ENCODE data around the gene RABGAP1L.
"Not testable (repeated sequence)": the region's sequence is repeated elsewhere in the genome, so short reads cannot be mapped to it uniquely, and the experiment has no call there.

RABGAP1L gene

DNA sequence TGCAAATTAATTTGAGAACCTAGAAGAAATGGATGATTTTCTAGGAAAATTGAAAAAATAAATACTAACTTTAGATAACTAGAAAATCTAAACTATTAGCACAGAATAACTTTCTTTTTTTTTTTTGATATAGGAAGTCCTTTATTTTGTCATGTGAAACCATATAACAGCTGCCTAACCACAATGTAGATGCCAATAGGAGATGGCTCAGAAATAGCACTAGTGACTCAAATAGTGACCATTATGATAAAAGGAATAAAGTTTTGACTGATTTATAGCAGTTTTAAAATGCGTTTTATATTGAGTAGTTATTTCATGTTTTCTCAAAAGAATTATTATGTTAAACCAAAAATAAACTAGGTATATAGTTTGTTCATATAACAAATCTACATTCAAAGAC, 682.4 kb downstream of the RABGAP1L start:
- no peak overlapping the region for H3K4me3 ChIP-seq (ENCODE audit: low read length in 2 of 2)

DNA sequence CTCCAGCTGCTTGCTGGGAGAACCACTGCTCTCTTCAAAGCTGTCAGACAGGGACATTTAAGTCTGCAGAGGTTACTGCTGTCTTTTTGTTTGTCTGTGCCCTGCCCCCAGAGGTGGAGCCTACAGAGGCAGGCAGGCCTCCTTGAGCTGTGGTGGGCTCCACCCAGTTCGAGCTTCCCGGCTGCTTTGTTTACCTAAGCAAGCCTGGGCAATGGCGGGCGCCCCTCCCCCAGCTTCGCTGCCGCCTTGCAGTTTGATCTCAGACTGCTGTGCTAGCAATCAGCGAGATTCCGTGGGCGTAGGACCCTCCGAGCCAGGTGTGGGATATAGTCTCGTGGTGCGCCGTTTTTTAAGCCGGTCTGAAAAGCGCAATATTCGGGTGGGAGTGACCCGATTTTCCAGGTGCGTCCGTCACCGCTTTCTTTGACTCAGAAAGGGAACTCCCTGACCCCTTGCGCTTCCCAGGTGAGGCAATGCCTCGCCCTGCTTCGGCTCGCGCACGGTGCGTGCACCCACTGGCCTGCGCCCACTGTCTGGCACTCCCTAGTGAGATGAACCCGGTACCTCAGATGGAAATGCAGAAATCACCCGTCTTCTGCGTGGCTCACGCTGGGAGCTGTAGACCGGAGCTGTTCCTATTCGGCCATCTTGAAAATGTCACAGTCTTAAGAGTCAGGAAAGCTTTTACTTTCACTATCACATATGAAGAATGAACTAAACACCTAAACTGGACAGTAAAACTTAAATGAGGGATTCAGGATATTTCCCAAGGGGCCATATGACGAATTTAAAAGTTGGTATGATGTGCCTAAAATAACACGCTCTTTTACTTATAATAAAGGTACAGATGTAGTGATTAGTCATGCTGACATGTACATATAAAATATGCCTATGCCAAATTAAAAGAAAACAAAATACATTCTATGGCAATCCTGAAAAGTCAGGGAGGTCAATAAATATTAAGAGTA, 689.6 kb downstream of the RABGAP1L start:
- H3K36me3 ChIP-seq (ENCODE audit: control insufficient read depth in 2 of 2, insufficient read depth in 2 of 2, low read length in 2 of 2); H3K4me1 ChIP-seq (ENCODE audit: control insufficient read depth in 2 of 2, insufficient read depth in 2 of 2, low read length in 2 of 2); H3K27me3 ChIP-seq (ENCODE audit: control insufficient read depth in 2 of 2, insufficient read depth in 2 of 2, low read length in 2 of 2); H3K9me3 ChIP-seq (ENCODE audit: control insufficient read depth in 2 of 2, low read length in 2 of 2): not testable (repeated sequence)
- H3K4me3 ChIP-seq (ENCODE audit: low read length in 2 of 2), result peak overlapping the region; percentile 0 to 59
- peak overlapping the region in 1 of 2 donors; percentile 27 for H3K27ac ChIP-seq (ENCODE audit: low read depth in 2 of 2, low read length in 2 of 2)
- H3K9ac ChIP-seq (ENCODE audit: low read depth in 1 of 2, low read length in 2 of 2), result peak overlapping the region in 1 of 2 donors; percentile 14

More for the DNA sequence above, 682.4 kb downstream of the RABGAP1L start:
- Histone ChIP-seq H3K27me3 (ENCODE audit: control insufficient read depth in 2 of 2, insufficient read depth in 2 of 2, low read length in 2 of 2) (no peaks in the 10 kb centered on the region), H3K27ac (ENCODE audit: low read depth in 2 of 2, low read length in 2 of 2) (no peak overlapping the region), H3K9ac (ENCODE audit: low read depth in 1 of 2, low read length in 2 of 2) (no peak overlapping the region), H3K36me3 (ENCODE audit: control insufficient read depth in 2 of 2, insufficient read depth in 2 of 2, low read length in 2 of 2) (no peaks in the 10 kb centered on the region), H3K4me1 (ENCODE audit: control insufficient read depth in 2 of 2, insufficient read depth in 2 of 2, low read length in 2 of 2) (no peaks in the 10 kb centered on the region), H3K9me3 (ENCODE audit: control insufficient read depth in 2 of 2, low read length in 2 of 2) (no peaks in the 10 kb centered on the region)

DNA sequence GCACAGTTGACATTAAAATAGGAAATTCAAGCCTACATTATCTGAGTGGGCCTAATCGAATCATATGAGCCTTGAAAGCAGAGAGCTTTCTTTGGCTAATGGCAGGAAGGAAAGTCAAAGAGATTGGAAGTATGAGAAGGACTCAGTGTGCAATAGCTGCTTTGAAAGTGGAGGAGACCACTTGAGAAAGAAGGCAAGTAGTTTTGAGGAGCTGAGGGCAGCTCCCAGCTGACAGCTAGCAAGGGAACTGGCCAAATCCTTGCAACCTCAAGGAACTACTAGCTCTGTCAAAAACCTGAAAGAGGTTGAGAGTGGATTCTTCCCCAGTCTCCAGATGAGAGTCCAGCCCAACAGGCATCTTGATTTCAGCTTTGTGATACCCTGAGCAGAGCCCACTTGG, 691.4 kb downstream of the RABGAP1L start:
- H3K9ac ChIP-seq (ENCODE audit: low read depth in 1 of 2, low read length in 2 of 2), result no peak overlapping the region
- H3K27ac ChIP-seq (ENCODE audit: low read depth in 2 of 2, low read length in 2 of 2), result no peak overlapping the region
- H3K36me3 ChIP-seq (ENCODE audit: control insufficient read depth in 2 of 2, insufficient read depth in 2 of 2, low read length in 2 of 2), result no peaks in the 10 kb centered on the region
- no peak overlapping the region for H3K4me3 ChIP-seq (ENCODE audit: low read length in 2 of 2)
- no peaks in the 10 kb centered on the region for H3K27me3 ChIP-seq (ENCODE audit: control insufficient read depth in 2 of 2, insufficient read depth in 2 of 2, low read length in 2 of 2)
- H3K4me1 ChIP-seq (ENCODE audit: control insufficient read depth in 2 of 2, insufficient read depth in 2 of 2, low read length in 2 of 2), result no peaks in the 10 kb centered on the region
- no peaks in the 10 kb centered on the region for H3K9me3 ChIP-seq (ENCODE audit: control insufficient read depth in 2 of 2, low read length in 2 of 2)

DNA sequence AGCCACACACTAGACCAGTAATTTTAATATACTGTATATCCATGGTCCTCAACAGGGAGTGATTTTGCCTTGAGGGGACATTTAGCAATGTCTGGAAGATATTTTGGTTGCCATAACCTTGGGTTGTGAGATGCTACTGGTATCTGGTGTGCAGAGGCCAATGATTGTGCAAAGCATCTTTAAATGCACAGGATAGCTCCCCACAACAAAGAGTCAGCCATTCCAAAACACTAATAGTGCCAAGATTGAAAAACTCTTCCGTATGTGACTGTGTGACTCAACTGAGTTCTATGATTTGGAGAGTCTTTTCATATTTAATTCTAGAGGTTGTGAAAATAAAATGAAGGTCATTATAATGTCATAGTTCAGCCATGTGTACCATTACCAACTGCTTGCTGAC, 699.0 kb downstream of the RABGAP1L start:
- Histone ChIP-seq H3K9ac (ENCODE audit: low read depth in 1 of 2, low read length in 2 of 2) (no peak overlapping the region), H3K27ac (ENCODE audit: low read depth in 2 of 2, low read length in 2 of 2) (no peak overlapping the region), H3K4me1 (ENCODE audit: control insufficient read depth in 2 of 2, insufficient read depth in 2 of 2, low read length in 2 of 2) (no peaks in the 10 kb centered on the region), H3K9me3 (ENCODE audit: control insufficient read depth in 2 of 2, low read length in 2 of 2) (no peaks in the 10 kb centered on the region), H3K36me3 (ENCODE audit: control insufficient read depth in 2 of 2, insufficient read depth in 2 of 2, low read length in 2 of 2) (no peaks in the 10 kb centered on the region), H3K27me3 (ENCODE audit: control insufficient read depth in 2 of 2, insufficient read depth in 2 of 2, low read length in 2 of 2) (no peaks in the 10 kb centered on the region), H3K4me3 (ENCODE audit: low read length in 2 of 2) (no peak overlapping the region)

DNA sequence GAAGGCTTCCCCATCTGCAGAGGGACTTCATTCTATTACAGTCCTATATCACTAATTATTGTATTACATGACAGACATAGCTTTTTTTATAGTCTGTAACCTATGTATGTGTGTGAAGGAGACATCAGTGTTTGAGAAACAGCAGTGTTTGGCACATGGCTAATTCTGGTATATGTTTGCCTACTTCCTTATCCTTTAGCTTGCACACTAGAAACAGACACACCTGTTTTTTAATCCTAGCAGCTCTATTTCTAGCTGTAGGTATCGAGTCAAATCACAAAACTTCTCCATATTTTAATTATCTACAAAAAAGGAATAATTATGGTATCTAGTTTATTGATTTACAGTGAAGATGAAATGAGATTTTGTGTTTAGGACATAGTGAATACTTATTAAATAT, 711.0 kb downstream of the RABGAP1L start:
- Histone ChIP-seq H3K4me3 (ENCODE audit: low read length in 2 of 2) (no peak overlapping the region), H3K27me3 (ENCODE audit: control insufficient read depth in 2 of 2, insufficient read depth in 2 of 2, low read length in 2 of 2) (no peaks in the 10 kb centered on the region), H3K36me3 (ENCODE audit: control insufficient read depth in 2 of 2, insufficient read depth in 2 of 2, low read length in 2 of 2) (no peaks in the 10 kb centered on the region), H3K9me3 (ENCODE audit: control insufficient read depth in 2 of 2, low read length in 2 of 2) (no peaks in the 10 kb centered on the region), H3K4me1 (ENCODE audit: control insufficient read depth in 2 of 2, insufficient read depth in 2 of 2, low read length in 2 of 2) (peaks cover 0 to 3% of the 10 kb centered on the region in 2 donors), H3K27ac (ENCODE audit: low read depth in 2 of 2, low read length in 2 of 2) (no peak overlapping the region), H3K9ac (ENCODE audit: low read depth in 1 of 2, low read length in 2 of 2) (no peak overlapping the region)

DNA sequence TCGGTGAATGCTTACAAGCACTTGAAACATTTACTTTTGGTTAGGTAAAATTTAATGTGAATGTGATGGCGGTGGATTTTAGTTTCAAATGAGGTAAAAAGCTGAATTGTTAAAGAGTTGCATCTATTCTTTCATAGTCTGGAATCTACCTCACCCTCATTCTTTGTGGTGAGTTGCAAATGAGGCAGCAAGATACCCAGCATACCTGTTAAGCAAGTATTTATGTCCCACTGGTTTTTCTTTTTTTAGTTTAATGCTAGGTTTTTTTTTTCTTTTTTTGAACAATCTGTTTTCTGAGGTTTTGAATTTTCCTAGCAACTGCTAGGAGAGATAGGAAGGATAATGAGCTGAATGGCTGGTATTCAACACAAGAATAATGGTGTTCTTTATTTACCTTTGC, 712.6 kb downstream of the RABGAP1L start:
- H3K36me3 ChIP-seq (ENCODE audit: control insufficient read depth in 2 of 2, insufficient read depth in 2 of 2, low read length in 2 of 2), result no peaks in the 10 kb centered on the region
- no peaks in the 10 kb centered on the region for H3K9me3 ChIP-seq (ENCODE audit: control insufficient read depth in 2 of 2, low read length in 2 of 2)
- H3K9ac ChIP-seq (ENCODE audit: low read depth in 1 of 2, low read length in 2 of 2), result no peak overlapping the region
- no peaks in the 10 kb centered on the region for H3K27me3 ChIP-seq (ENCODE audit: control insufficient read depth in 2 of 2, insufficient read depth in 2 of 2, low read length in 2 of 2)
- H3K4me1 ChIP-seq (ENCODE audit: control insufficient read depth in 2 of 2, insufficient read depth in 2 of 2, low read length in 2 of 2), result peaks cover 3 to 5% of the 10 kb centered on the region in 2 donors
- H3K27ac ChIP-seq (ENCODE audit: low read depth in 2 of 2, low read length in 2 of 2), result no peak overlapping the region
- no peak overlapping the region for H3K4me3 ChIP-seq (ENCODE audit: low read length in 2 of 2)

DNA sequence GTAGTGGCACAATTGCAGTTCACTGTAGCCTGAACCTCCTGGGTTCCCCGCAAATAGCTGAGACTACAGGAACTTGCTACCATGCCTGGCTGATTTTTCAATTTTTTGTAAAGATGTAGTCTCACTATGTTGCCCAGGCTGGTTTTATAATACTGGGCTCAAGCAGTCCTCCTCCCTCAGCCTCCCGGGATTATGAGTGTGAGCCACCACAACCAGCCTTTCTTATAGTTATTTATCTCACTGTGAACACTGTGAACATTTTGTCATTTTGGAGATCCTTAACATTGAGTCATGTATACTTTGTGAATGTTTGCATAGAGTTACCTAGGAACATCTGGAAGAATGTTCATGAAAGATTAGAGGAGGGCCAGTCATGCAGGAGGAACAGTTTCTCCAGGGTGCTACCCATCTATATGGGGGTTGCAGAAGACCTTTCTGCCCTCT, 713.3 kb downstream of the RABGAP1L start:
- no peak overlapping the region for H3K9ac ChIP-seq (ENCODE audit: low read depth in 1 of 2, low read length in 2 of 2)
- H3K4me3 ChIP-seq (ENCODE audit: low read length in 2 of 2), result no peak overlapping the region
- no peak overlapping the region for H3K27ac ChIP-seq (ENCODE audit: low read depth in 2 of 2, low read length in 2 of 2)
- no peaks in the 10 kb centered on the region for H3K27me3 ChIP-seq (ENCODE audit: control insufficient read depth in 2 of 2, insufficient read depth in 2 of 2, low read length in 2 of 2)
- H3K4me1 ChIP-seq (ENCODE audit: control insufficient read depth in 2 of 2, insufficient read depth in 2 of 2, low read length in 2 of 2), result peaks cover 3 to 5% of the 10 kb centered on the region in 2 donors
- no peaks in the 10 kb centered on the region for H3K36me3 ChIP-seq (ENCODE audit: control insufficient read depth in 2 of 2, insufficient read depth in 2 of 2, low read length in 2 of 2)
- H3K9me3 ChIP-seq (ENCODE audit: control insufficient read depth in 2 of 2, low read length in 2 of 2), result no peaks in the 10 kb centered on the region

DNA sequence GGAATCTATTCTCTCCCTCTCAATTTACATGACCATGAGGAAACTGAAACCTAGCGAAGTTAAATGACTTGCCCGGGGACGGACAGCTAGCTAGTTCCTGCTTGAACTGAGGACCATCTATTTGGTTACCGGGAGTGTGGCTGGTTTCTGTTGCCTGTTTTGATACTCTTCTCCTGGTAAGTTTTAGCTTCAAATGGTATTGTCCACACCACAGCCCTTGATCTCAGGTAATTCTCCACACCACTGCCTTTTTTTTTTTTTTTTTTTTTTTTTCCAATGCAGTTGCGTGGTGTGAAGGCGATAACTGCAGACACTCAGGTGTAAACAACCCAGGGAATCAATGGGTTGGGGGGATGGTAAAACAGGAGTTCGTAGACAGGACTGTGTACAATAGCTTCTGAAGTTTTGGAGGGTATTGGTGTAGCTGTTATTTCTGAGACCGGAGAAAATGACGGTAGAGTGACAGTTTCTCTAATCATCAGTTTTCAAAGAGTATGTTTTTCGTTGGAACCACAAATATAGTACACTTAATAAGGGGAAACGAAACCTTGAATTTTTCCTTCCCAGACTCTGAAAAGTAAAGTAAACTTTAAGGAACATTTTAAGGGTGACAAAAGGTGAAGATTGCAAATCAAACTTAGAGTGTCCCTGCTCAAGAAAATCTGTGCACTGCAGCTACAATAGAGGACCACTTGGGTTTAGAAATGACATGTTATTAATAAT, 715.2 kb downstream of the RABGAP1L start:
- peak overlapping the region; percentile 20 to 56 for H3K27ac ChIP-seq (ENCODE audit: low read depth in 2 of 2, low read length in 2 of 2)
- H3K4me1 ChIP-seq (ENCODE audit: control insufficient read depth in 2 of 2, insufficient read depth in 2 of 2, low read length in 2 of 2), result peaks cover 3 to 5% of the 10 kb centered on the region in 2 donors
- no peaks in the 10 kb centered on the region for H3K36me3 ChIP-seq (ENCODE audit: control insufficient read depth in 2 of 2, insufficient read depth in 2 of 2, low read length in 2 of 2)
- H3K9ac ChIP-seq (ENCODE audit: low read depth in 1 of 2, low read length in 2 of 2), result peak overlapping the region; percentile 36 to 53
- H3K4me3 ChIP-seq (ENCODE audit: low read length in 2 of 2), result peak overlapping the region; percentile 58 to 80
- H3K27me3 ChIP-seq (ENCODE audit: control insufficient read depth in 2 of 2, insufficient read depth in 2 of 2, low read length in 2 of 2), result no peaks in the 10 kb centered on the region
- H3K9me3 ChIP-seq (ENCODE audit: control insufficient read depth in 2 of 2, low read length in 2 of 2), result no peaks in the 10 kb centered on the region

DNA sequence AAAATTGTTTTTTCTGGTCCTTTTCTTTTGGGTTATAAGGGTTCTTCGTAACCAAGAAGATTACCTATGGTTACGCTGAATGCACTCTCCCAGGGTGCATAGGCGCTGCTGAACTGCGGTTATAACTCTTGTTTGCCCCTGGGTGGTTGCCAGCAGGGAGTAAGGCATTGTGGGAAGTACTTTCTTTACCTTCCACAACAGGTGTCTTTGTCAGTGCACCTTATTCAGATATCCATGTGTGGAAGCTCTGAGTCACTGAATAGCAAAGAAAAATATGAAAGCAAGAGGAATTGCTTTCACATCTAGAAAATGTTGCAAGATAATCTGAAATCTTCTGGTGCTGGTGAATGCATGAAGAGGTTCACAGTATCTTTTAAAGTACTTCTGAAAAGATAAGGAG, 716.0 kb downstream of the RABGAP1L start:
- peak overlapping the region; percentile 72 to 80 for H3K4me3 ChIP-seq (ENCODE audit: low read length in 2 of 2)
- no peaks in the 10 kb centered on the region for H3K9me3 ChIP-seq (ENCODE audit: control insufficient read depth in 2 of 2, low read length in 2 of 2)
- H3K27ac ChIP-seq (ENCODE audit: low read depth in 2 of 2, low read length in 2 of 2), result peak overlapping the region; percentile 71 to 77
- peaks cover 3 to 5% of the 10 kb centered on the region in 2 donors for H3K4me1 ChIP-seq (ENCODE audit: control insufficient read depth in 2 of 2, insufficient read depth in 2 of 2, low read length in 2 of 2)
- H3K9ac ChIP-seq (ENCODE audit: low read depth in 1 of 2, low read length in 2 of 2), result peak overlapping the region; percentile 47 to 56
- no peaks in the 10 kb centered on the region for H3K36me3 ChIP-seq (ENCODE audit: control insufficient read depth in 2 of 2, insufficient read depth in 2 of 2, low read length in 2 of 2)
- no peaks in the 10 kb centered on the region for H3K27me3 ChIP-seq (ENCODE audit: control insufficient read depth in 2 of 2, insufficient read depth in 2 of 2, low read length in 2 of 2)

DNA sequence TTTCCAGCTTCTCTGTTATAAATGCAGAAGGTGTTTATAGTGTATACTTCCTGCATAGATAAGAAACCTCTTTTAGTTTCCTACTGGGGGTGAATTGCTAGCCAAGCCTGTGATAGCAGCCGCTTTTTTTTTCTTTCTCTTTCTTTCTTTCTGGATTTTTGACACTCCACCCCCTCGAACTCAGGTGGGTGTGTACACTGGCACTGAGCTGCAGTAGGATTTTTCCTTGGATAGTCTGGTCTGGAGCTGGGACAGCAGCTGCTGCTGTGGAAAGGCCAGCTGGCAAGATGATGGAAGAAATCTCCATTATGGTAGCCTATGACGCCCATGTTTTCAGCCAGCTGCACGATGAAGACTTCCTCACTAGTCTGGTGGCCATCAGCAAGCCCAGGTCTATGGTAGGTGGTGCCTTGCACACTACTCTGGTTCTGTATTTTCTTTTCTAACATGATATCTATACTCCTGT, 717.9 kb downstream of the RABGAP1L start:
- H3K27ac ChIP-seq (ENCODE audit: low read depth in 2 of 2, low read length in 2 of 2), result peak overlapping the region; percentile 71 to 77
- H3K36me3 ChIP-seq (ENCODE audit: control insufficient read depth in 2 of 2, insufficient read depth in 2 of 2, low read length in 2 of 2), result no peaks in the 10 kb centered on the region
- no peaks in the 10 kb centered on the region for H3K9me3 ChIP-seq (ENCODE audit: control insufficient read depth in 2 of 2, low read length in 2 of 2)
- peak overlapping the region in 1 of 2 donors; percentile 46 for H3K9ac ChIP-seq (ENCODE audit: low read depth in 1 of 2, low read length in 2 of 2)
- H3K4me3 ChIP-seq (ENCODE audit: low read length in 2 of 2), result peak overlapping the region; percentile 72 to 80
- no peaks in the 10 kb centered on the region for H3K27me3 ChIP-seq (ENCODE audit: control insufficient read depth in 2 of 2, insufficient read depth in 2 of 2, low read length in 2 of 2)
- H3K4me1 ChIP-seq (ENCODE audit: control insufficient read depth in 2 of 2, insufficient read depth in 2 of 2, low read length in 2 of 2), result peaks cover 3 to 5% of the 10 kb centered on the region in 2 donors
